ELF-1 (cell line): ENCODE measurements around the gene DNAJC7.
"Not testable (repeated sequence)": the region's sequence is repeated elsewhere in the genome, so short reads cannot be mapped to it uniquely, and the experiment has no call there.

Experiments
- DNase-seq: peaks from one replicate; pipeline ENCODE4 v3.0.0-alpha.2; 2016; ENCODE audit warnings: low read depth, low spot score

DNAJC7 gene

GRCh38 chr17:42040818-42041217 lies 23.6 kb upstream of the DNAJC7 start:
- DNase-seq = no peak

GRCh38 chr17:42039794-42040763 lies 22.8 kb upstream of the DNAJC7 start:
- DNase-seq = peak; percentile 26

DNA sequence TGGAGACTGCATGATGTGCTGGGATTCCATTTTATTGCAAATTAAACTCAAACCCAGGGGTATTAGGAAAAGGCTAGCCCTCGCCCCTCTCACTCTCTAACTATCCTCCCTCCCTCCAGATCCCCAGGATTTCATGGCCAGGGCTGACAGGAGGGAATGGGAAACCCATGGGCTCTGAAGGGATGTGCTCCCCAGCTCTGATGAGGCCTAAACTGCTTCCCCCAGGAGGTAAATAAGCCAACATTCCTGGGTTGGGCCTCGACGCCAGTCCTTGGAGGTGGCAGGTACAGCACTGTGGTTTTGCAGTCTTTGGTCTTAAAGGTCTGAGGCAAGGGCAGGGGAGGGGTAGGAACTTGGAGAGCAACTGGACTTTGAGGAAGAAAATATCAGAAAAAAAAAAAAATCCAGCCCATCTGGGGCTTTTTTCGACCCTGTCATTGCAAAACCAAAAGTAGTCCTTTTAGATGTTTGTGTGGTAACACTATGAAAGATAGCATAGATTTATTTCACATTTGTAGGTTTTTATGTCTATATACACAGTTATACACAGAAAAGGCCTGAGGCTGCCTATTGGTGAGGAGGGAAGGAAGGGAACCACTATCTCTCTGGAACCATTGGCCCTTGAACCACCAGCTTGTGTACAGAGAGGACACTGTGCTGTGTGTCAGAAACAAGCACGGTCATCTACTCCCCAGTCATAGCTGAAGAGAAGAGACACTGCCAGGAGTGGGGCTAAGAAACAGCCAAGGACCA lies 21.2 kb upstream of the DNAJC7 start:
- no peak for DNase-seq

- DNase-seq = no peak
These were observed 16.8 kb upstream of the DNAJC7 start for GRCh38 chr17:42034059-42034458.

DNA sequence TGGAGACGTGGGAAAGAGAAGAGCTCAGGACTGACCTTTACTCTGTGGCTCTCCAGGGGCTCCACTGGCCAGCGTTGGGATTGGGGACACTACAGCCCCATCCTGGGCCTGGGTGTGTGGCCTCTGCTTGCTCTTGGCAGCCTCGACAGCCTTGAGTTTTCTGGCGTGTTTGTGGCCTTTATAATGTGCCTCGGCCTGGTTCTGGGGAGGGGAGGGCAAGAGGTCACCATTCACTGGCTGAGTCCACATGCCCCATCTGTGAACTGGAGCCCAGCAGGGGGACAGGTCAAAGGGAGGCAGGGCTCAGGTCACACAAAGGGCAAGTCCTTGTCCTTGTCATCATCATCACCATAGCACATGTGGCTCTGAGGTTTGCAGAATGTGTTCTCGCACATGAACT lies 14.3 kb upstream of the DNAJC7 start:
- no peak for DNase-seq

GRCh38 chr17:42028791-42029127 lies 11.5 kb upstream of the DNAJC7 start:
- no peak for DNase-seq

DNA sequence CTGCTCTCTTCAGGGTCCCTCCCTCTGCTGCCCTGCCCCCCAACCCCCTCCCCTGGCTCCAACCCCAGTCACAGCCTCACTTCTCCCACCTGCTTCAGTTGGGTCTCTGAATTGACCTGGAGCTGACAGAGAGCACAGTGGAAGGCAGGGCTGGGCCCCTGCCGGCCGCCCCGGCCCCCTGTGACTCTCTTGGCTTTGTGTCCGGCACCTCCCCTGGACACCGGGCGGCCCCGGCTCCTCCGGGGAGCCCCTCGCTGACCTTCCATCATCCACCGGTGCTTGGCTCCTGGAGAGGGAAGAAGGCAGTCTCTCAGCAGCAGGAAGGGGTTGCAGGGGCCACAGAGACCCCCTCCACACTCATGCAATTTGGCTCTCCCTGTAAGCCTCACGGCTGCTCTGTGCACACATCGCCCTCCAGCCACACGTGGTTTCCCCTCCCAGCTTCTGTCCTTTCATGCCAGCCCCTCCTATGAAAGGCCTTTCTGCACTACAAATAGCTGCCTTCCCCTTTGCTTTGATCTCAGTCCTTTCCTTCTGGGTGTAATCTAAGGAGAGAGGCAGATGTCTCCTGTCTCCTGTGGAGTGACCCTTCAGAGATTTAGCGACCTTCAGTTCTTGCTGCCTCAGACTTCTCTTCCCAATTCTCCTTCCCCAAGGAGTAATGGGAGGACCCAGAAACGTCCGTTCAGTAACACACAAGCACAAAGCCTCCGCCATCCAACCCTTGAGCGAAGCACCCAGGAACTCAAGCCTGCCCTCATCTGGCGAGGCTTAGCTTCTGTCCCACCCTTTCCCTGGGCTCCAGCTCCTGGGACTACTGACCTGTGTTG lies 10.9 kb upstream of the DNAJC7 start:
- peak; percentile 86 for DNase-seq

- no peak for DNase-seq
These were observed 10.3 kb upstream of the DNAJC7 start for GRCh38 chr17:42027590-42027889.

GRCh38 chr17:42026857-42027589 lies 9.8 kb upstream of the DNAJC7 start:
- DNase-seq = no peak

DNA sequence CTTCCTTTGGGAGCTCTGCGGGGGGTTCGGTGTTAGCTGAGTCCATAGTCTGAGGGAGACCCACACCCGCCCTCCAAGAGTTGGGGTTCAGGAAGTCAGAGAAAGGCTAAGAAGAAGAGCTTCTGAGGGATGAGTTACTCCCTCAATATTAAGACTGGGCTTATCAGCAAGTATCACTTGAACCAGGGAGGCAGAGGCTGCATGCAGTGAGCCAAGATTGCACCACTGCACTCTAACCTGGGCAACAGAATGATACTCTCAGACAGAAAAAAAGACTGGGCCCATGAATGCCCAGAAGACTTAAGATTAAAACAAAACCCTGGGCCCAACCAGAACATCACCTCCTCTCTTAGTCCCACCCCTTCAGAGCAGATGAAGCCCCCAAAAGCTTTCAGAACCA lies 8.7 kb upstream of the DNAJC7 start:
- DNase-seq = no peak

DNA sequence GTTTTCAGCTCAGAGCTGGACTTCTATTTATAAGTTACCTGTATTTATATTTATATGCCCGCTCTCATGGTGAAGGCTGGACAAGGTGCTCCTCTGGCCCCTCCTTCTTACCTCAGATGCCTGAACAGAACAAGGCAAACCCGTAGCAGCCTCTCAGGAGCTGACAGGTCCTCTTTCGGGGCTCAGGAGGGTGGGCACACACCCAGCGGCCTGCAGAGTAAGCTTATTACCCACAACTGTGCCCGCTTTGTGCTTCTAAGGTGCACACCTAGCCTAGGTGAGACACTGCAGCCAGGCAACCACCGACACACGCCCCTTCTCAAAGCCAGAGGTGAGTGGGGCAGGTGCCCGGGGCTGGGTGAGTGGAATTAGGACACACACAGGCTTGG lies 7.9 kb upstream of the DNAJC7 start:
- DNase-seq = no peak

- no peak for DNase-seq
These were observed 6.5 kb upstream of the DNAJC7 start for GRCh38 chr17:42023524-42024349.

- not testable (repeated sequence) for DNase-seq
These were observed 3.6 kb upstream of the DNAJC7 start for GRCh38 chr17:42020845-42021244.

- DNase-seq = peak; percentile 93
These were observed 2.5 kb upstream of the DNAJC7 start, which contains the start of gene NKIRAS2 for GRCh38 chr17:42019509-42020404. Gene NKIRAS2, plus strand, starts transcription at chr17:42020090. Its CDS starts 1,488 bp downstream, at chr17:42021578.

DNA sequence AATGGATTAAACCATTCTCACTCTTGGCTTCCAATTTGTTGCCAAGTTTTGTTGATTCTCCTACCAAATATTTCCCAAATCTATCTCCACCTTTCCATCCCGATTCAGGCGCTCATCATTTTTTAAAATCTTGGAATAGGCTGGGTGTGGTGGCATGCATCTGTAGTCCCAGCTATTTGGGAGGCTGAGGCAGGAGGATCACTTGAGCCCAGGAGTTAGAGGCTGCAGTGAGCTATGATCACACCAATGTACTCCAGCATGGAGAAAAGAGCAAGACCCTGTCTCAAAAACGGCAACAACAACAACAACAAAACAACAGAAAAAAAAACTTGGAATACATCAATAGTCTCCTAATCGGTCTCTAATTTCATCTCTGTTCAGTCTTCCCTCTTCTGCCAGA lies 1.7 kb upstream of the DNAJC7 start:
- DNase-seq = no peak

DNA sequence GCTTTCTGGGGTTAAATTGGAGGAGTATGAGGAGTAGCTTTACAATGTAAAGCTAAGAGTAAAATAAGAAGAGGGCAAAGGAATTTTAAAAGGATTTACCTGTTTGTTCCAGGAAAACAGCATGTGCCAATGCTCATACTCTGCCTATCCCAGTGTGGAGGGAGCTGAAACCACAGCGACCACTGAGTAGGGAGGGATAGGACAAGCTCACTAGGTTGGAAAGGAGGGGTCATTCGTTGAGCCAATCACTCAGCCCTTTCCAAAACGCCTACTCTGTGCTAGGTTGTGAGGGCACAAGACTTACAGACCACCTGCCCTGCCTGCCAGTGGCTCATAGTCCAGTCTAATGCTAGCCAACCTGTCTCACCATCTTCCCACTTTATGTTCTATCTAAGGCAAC lies 1.1 kb upstream of the DNAJC7 start:
- peak; percentile 40 for DNase-seq

DNA sequence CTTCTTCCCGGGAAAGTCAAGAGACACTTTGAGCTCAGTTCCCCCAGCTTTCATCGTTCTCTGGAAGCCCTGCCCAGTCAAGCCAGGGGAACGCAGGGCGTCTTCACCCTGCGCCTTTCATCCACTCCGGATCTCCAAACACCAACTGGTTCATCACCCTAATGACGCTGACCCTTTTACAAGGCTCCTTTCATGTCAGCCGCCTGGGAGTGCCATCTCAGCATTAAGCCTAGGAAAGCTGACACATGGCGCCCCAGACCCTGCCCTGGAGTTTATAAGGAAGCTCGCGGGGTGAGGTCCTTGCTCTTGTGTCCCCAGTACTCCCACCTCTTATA lies 594 bp upstream of the DNAJC7 start:
- DNase-seq = peak; percentile 75

DNA sequence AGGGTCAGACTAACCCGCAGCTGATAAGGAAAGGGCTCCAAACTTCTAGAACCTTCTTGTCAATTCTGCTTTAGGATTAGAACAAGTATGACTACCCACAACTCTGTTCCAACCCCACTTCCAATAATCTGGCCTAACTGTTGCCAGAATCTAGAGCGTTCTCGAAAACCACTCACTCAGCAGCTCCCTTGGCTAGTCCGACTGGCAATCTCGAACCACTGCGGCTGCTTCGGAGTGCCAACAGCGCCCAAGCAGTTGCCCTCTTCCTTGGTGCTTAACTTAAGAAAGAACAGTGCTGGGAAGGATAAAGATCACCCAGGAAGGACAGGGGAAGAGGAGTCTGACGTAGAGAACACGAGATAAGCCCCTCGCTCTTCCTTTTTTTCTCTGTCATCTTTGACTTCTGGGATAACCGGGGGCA lies 818 bp downstream of the DNAJC7 start:
- peak; percentile 43 for DNase-seq

- not testable (repeated sequence) for DNase-seq
These were observed 3.5 kb downstream of the DNAJC7 start for GRCh38 chr17:42013740-42014139.

DNA sequence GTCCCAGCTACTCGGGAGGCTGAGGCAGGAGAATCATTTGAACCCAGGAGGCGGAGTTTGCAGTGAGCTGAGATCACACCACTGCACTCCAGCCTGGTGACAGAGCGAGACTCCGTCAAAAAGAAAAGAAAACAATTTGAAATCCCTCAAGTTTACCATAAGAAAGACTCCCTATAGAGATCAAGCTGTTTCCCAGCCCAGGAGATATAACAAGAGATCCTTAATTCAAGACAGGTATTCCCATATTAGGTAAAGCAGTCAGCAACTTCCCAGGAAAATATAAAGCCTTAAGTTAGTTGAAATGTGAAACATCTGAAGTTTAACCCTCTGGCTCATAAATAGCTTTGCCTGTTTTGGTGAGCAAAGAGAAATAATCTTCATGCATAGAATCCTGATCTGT lies 4.9 kb downstream of the DNAJC7 start:
- peak; percentile 61 for DNase-seq
